B cell (primary cell): ENCODE results near the gene ATP5MK. TPM values are rescaled to one million over a fixed set of nuclear protein-coding genes. Genes with fewer than 3 reads are reported as not detected.

Experiments used
- ATAC-seq: fragments of 200-7000 bp; cut with Tn5 transposase; one replicate; pipeline ENCODE4 v1.10.0; 2021; ENCODE audit warnings: low read depth, mild to moderate bottlenecking, moderate number of reproducible peaks, moderate library complexity
- CTCF ChIA-PET: fragments of 350-600 bp; sonication (Branson Sonifier 250); formaldehyde crosslinking; loops from one replicate; lab custom pipeline; 2021; ENCODE audit warnings: antibody characterized with exemption, inconsistent platforms; lab: Charles Lee
- POLR2A ChIA-PET: fragments of 350-600 bp; sonication (Branson Sonifier 250); formaldehyde crosslinking; loops from one replicate; lab custom pipeline; 2021; ENCODE audit warnings: antibody characterized with exemption; lab: Charles Lee
- DNase-seq: peaks from one replicate; pipeline ENCODE4 v3.0.0; 2013
- H2AFZ ChIP-seq: 2 replicates; pipeline ENCODE4 v1.6.1; 2012; ENCODE audit warnings: mild to moderate bottlenecking, low read depth, low read length; ENCODE audit not compliant: insufficient read depth, poor library complexity, severe bottlenecking
- H3K27ac ChIP-seq, 2 donors: 1 replicate in 1 of 2; 2 replicates in 1 of 2; pipeline ENCODE4 v1.5.1; 2012 to 2013; ENCODE audit warnings: low read length in 2 of 2, mild to moderate bottlenecking in 2 of 2, moderate library complexity in 1 of 2
- H3K27me3 ChIP-seq, 4 experiments: fragments of 200-600 bp in 1 of 4; sonication (generic) in 1 of 4; replicated peaks in 1 of 4; 1 replicate in 2 of 4; 2 replicates in 2 of 4; pipeline versions ENCODE4 v1.6.1 to v1.7.0; 2013 to 2016; ENCODE audit warnings: low read length in 3 of 4, mild to moderate bottlenecking in 2 of 4, mixed read lengths in 1 of 4, moderate library complexity in 1 of 4; ENCODE audit not compliant: insufficient read depth in 4 of 4, control insufficient read depth in 3 of 4; ENCODE audit errors: control extremely low read depth in 1 of 4
- H3K36me3 ChIP-seq, 2 experiments: replicated peaks in 1 of 2; 1 replicate in 1 of 2; 2 replicates in 1 of 2; pipeline versions ENCODE4 v1.6.1 to v1.7.1; 2013; ENCODE audit warnings: low read length in 1 of 2; ENCODE audit not compliant: insufficient read depth in 2 of 2, control insufficient read depth in 1 of 2; ENCODE audit errors: control extremely low read depth in 1 of 2, extremely low read depth in 1 of 2
- H3K4me1 ChIP-seq, 2 donors: fragments of 200-600 bp in 1 of 2; sonication (generic) in 1 of 2; 1 replicate in 1 of 2; 2 replicates in 1 of 2; pipeline versions ENCODE4 v1.5.1 to v1.6.1; 2013 to 2017; ENCODE audit warnings: low read length in 2 of 2; ENCODE audit not compliant: control insufficient read depth in 2 of 2, insufficient read depth in 2 of 2
- H3K4me2 ChIP-seq: replicated peaks from 2 replicates; pipeline ENCODE3; 2012; ENCODE audit warnings: mild to moderate bottlenecking, low read depth, low read length; ENCODE audit not compliant: poor library complexity, severe bottlenecking
- H3K4me3 ChIP-seq, 5 experiments: fragments of 200-600 bp in 1 of 5; sonication (generic) in 1 of 5; 1 replicate in 3 of 5; 2 replicates in 2 of 5; pipeline versions ENCODE4 v1.5.1 to v1.7.0; 2011 to 2016; ENCODE audit warnings: low read length in 4 of 5, mild to moderate bottlenecking in 4 of 5, low read depth in 2 of 5, control low read depth in 1 of 5, moderate library complexity in 1 of 5; ENCODE audit not compliant: insufficient read depth in 1 of 5; ENCODE audit errors: control extremely low read depth in 1 of 5, extremely low read depth in 1 of 5
- H3K79me2 ChIP-seq: fragments of 200-600 bp; sonication (generic); one replicate; pipeline ENCODE4 v1.6.0; 2016; ENCODE audit warnings: low read length; ENCODE audit not compliant: control insufficient read depth, insufficient read depth
- H3K9ac ChIP-seq: fragments of 200-600 bp; sonication (generic); 2 replicates; pipeline ENCODE4 v1.6.1; 2017; ENCODE audit warnings: mild to moderate bottlenecking, low read length, moderate library complexity
- H3K9me3 ChIP-seq, 3 donors: one replicate each; pipeline versions ENCODE4 v1.6.1 to v1.7.1; 2013; ENCODE audit warnings: low read length in 2 of 3; ENCODE audit not compliant: control insufficient read depth in 2 of 3, insufficient read depth in 1 of 3; ENCODE audit errors: control extremely low read depth in 1 of 3
- H4K20me1 ChIP-seq: 2 replicates; pipeline ENCODE4 v1.6.0; 2012; ENCODE audit warnings: mild to moderate bottlenecking, low read length; ENCODE audit not compliant: insufficient read depth, control insufficient read depth, poor library complexity, severe bottlenecking
- H3K27ac Mint-ChIP-seq: one replicate; pipeline ENCODE4 v1.8.0; 2021; ENCODE audit warnings: mixed read lengths
- H3K27me3 Mint-ChIP-seq: one replicate; pipeline ENCODE4 v1.8.0; 2021; ENCODE audit warnings: mixed read lengths
- H3K4me1 Mint-ChIP-seq: one replicate; pipeline ENCODE4 v1.8.0; 2021; ENCODE audit warnings: mixed read lengths
- H3K4me3 Mint-ChIP-seq: one replicate; pipeline ENCODE4 v1.8.0; 2021; ENCODE audit warnings: mixed read lengths
- H3K9me3 Mint-ChIP-seq: one replicate; pipeline ENCODE4 v1.8.0; 2022; ENCODE audit warnings: mixed read lengths; ENCODE audit not compliant: insufficient read depth
- EZH2 ChIP-seq: IDR thresholded peaks from 2 replicates; pipeline ENCODE4 v1.6.1; 2012; ENCODE audit warnings: borderline replicate concordance, low read depth, mild to moderate bottlenecking, moderate library complexity, low read length; ENCODE audit not compliant: insufficient read depth, poor library complexity, severe bottlenecking
- WGBS: methylation state at CpG from one replicate; pipeline ENCODE4 v1.1.5; 2013; ENCODE audit warnings: missing lambda C conversion rate; ENCODE audit not compliant: insufficient coverage; 5-methylcytosine and 5-hydroxymethylcytosine counted together
- intact Hi-C: fragments of 100-400 bp; cut with micrococcal nuclease; formaldehyde crosslinking; loops from one replicate; pipeline ENCODE4 v1.10.0; 2022
- polyA plus RNA-seq: library from polyadenylated mRNA; depleted of rRNA; stranded (reverse); fragments of >200 nt; gene quantifications from 2 replicates; pipeline ENCODE4 v1.2.3, GENCODE V29; 2012
- total RNA-seq, 2 donors: library from RNA; stranded (reverse); fragments of 120-200 nt in 1 of 2; gene quantifications; 1 replicate in 1 of 2; 2 replicates in 1 of 2; pipeline versions ENCODE4 v1.2.3 to v1.2.4, GENCODE V29; 2013 to 2022
- TF ChIP-seq, protein P1 (sequence below): fragments of 200-600 bp; IDR thresholded peaks from one replicate; pipeline ENCODE4 v1.8.0; 2022; ENCODE audit warnings: antibody characterized with exemption, mild to moderate bottlenecking

ATP5MK gene
- total and polyA plus RNA-seq, 2 donors (not counting 1 experiment from before 2014, with no cell fraction given) = 96.6 to 99.9 TPM

DNA sequence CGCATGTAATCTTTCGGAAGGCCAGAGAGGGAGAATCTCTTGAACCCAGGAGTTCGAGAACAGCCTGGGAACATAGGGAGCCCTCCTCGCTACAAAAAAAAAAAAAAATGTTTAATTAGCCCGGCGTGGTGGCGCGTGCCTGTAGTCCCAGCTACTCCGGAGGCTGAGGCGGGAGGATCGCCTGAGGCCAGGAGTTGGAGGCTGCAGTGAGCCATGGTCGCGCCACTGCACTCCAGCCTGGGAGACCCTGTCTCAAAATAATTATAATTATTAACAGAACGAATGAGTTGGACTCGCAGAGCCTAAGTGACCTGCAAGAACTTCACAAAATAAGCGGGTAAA is 46.1 kb downstream of the ATP5MK start:
- no peak for ATAC-seq
- peak overlapping the region; percentile 89 for H3K4me3 Mint-ChIP-seq
- Histone ChIP-seq H3K4me2 (peak overlapping the region; percentile 70), H4K20me1 (no peaks in the 10 kb centered on the region), H2AFZ (peak overlapping the region; percentile 95), H3K9me3 (no peaks in the 10 kb centered on the region), H3K27me3 (no peaks in the 10 kb centered on the region), H3K9ac (peak overlapping the region; percentile 79), H3K79me2 (peaks cover 18% of the 10 kb centered on the region), H3K4me3 (peak overlapping the region in 4 of 5 experiments; percentile 76 to 85 (median 81)), H3K36me3 (peaks cover 2 to 3% of the 10 kb centered on the region in 2 experiments), H3K27ac (peak overlapping the region in 1 of 2 donors; percentile 66), H3K4me1 (peaks cover 9 to 13% of the 10 kb centered on the region in 2 donors)
- TF ChIP-seq, protein P1, sequence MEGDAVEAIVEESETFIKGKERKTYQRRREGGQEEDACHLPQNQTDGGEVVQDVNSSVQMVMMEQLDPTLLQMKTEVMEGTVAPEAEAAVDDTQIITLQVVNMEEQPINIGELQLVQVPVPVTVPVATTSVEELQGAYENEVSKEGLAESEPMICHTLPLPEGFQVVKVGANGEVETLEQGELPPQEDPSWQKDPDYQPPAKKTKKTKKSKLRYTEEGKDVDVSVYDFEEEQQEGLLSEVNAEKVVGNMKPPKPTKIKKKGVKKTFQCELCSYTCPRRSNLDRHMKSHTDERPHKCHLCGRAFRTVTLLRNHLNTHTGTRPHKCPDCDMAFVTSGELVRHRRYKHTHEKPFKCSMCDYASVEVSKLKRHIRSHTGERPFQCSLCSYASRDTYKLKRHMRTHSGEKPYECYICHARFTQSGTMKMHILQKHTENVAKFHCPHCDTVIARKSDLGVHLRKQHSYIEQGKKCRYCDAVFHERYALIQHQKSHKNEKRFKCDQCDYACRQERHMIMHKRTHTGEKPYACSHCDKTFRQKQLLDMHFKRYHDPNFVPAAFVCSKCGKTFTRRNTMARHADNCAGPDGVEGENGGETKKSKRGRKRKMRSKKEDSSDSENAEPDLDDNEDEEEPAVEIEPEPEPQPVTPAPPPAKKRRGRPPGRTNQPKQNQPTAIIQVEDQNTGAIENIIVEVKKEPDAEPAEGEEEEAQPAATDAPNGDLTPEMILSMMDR = no peak
- TF ChIP-seq EZH2 = no peak
- no peak overlapping the region for H3K27ac Mint-ChIP-seq
- intact Hi-C loops = no loop called here
- no peaks in the 10 kb centered on the region for H3K27me3 Mint-ChIP-seq
- H3K4me1 Mint-ChIP-seq = peaks cover 6% of the 10 kb centered on the region
- no peak for DNase-seq
- 66% methylated on average over 10 of the region's 16 CpGs for WGBS
- H3K9me3 Mint-ChIP-seq = no peaks in the 10 kb centered on the region
- ChIA-PET CTCF (interaction anchor here (0.9 kb wide), 1 partner anchor 17 kb away, joined by 3 read pairs; the partner anchor contains the start of gene TAF5), POLR2A (no interaction called here)

Other genes with a start within 250 kb of the ATP5MK start
- gene NT5C2, start 203.2 kb downstream of the ATP5MK start, total RNA-seq = 80.8 and 91.0 TPM in 2 replicates
- 38.6 and 53.6 TPM in 2 replicates for gene NT5C2, start 203.2 kb downstream of the ATP5MK start, polyA plus RNA-seq
- not detected in 2 replicates for gene RPEL1, start 150.6 kb downstream of the ATP5MK start, total RNA-seq
- gene RPEL1, start 150.6 kb downstream of the ATP5MK start, polyA plus RNA-seq = not detected in 2 replicates
- not detected in 2 replicates for gene INA, start 119.3 kb downstream of the ATP5MK start, total RNA-seq
- gene INA, start 119.3 kb downstream of the ATP5MK start, polyA plus RNA-seq = 0.03 TPM in 1 of 2 replicates, not detected in the other
- 7.4 and 8.9 TPM in 2 replicates for gene PCGF6, start 45.3 kb downstream of the ATP5MK start, total RNA-seq
- 3.5 and 4.6 TPM in 2 replicates for gene PCGF6, start 45.3 kb downstream of the ATP5MK start, polyA plus RNA-seq
- gene TAF5, start 28.5 kb downstream of the ATP5MK start, total RNA-seq = 5.5 and 6.5 TPM in 2 replicates
- 2.4 and 3.8 TPM in 2 replicates for gene TAF5, start 28.5 kb downstream of the ATP5MK start, polyA plus RNA-seq
- 36.4 and 42.3 TPM in 2 replicates for gene PDCD11, start 151 bp upstream of the ATP5MK start, total RNA-seq
- gene PDCD11, start 151 bp upstream of the ATP5MK start, polyA plus RNA-seq = 15.9 and 17.9 TPM in 2 replicates
- gene CALHM2, start 55.9 kb upstream of the ATP5MK start, total RNA-seq = 42.8 and 46.2 TPM in 2 replicates
- 3.4 and 16.3 TPM in 2 replicates for gene CALHM2, start 55.9 kb upstream of the ATP5MK start, polyA plus RNA-seq
- gene CALHM1, start 62.4 kb upstream of the ATP5MK start, total RNA-seq = 0.34 and 0.41 TPM in 2 replicates
- 0.06 and 0.16 TPM in 2 replicates for gene CALHM1, start 62.4 kb upstream of the ATP5MK start, polyA plus RNA-seq
- gene CALHM3, start 82.8 kb upstream of the ATP5MK start, total RNA-seq = not detected in 2 replicates
- not detected in 2 replicates for gene CALHM3, start 82.8 kb upstream of the ATP5MK start, polyA plus RNA-seq
- 0.30 and 0.46 TPM in 2 replicates for gene NEURL1, start 97.2 kb upstream of the ATP5MK start, total RNA-seq
- 0.57 and 0.74 TPM in 2 replicates for gene NEURL1, start 97.2 kb upstream of the ATP5MK start, polyA plus RNA-seq